ENCODE data around the gene RPL41.

- no peak for TF ChIP-seq CTCF (conservative IDR thresholded peaks at IDR 0.05; ENCODE audit: low read depth, low read length)
- TF ChIP-seq EZH2 (IDR thresholded peaks at IDR 0.05; ENCODE audit: low read length, unreplicated experiment) = no peak
Measured at GRCh38 chr12:56079723-56080555, 36.5 kb upstream of the RPL41 start, which contains the start of gene ERBB3.
